Measurements from ENCODE around the gene CACNA2D3.

Gene CACNA2D3

GRCh38 chr3:54530944-54531343, 408.6 kb downstream of the CACNA2D3 start:
- DNase-seq (ENCODE audit: low read depth): no peak

DNA sequence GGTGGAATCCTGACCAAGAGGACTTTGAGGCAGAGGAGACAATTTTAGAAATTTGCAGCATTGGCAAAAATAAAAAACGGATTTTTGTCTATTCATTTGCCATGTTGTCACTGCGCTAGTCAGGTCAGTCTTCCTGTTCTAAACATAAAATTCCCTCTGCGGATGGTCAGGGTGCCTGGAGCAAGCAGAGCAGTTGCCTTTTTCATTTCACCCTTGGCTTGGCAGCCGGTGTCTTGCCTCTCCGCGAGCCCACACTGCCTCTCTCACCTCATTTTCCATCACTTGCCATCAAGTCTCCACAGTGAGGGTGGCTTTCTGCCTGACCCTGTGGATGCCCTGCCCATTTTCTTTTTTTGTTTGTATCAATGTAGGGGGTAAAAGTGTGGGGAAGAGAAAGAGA, 409.4 kb downstream of the CACNA2D3 start:
- no peak for DNase-seq (ENCODE audit: low read depth)

DNA sequence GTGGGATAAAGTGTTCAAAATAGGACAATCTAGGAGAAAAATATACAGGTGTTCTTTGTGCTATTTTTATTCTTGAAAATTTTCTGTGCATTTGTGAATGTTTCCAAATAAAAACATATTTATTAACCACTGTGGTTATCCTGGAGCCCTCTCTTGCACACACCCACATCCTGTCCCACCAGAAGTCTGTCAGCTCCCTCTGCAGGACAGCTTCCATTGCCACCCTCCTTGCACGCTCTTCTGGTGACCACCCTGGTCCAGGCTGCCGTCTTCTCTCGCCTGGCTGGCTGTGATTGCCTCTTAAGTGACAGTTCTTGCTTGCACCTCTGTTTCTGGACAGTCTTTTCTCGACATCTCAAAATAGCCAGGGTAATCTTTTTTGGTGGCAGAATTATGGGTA, 411.5 kb downstream of the CACNA2D3 start:
- no peak for DNase-seq (ENCODE audit: low read depth)

- DNase-seq (ENCODE audit: low read depth): no peak
Observed at GRCh38 chr3:54535619-54536018, 413.3 kb downstream of the CACNA2D3 start.

- DNase-seq (ENCODE audit: low read depth): no peak
Observed at GRCh38 chr3:54536450-54536849, 414.1 kb downstream of the CACNA2D3 start.

- no peak for DNase-seq (ENCODE audit: low read depth)
Observed at GRCh38 chr3:54537506-54537905, 415.2 kb downstream of the CACNA2D3 start.

- no peak for DNase-seq (ENCODE audit: low read depth)
Observed at GRCh38 chr3:54538346-54538745, 416.0 kb downstream of the CACNA2D3 start.

DNA sequence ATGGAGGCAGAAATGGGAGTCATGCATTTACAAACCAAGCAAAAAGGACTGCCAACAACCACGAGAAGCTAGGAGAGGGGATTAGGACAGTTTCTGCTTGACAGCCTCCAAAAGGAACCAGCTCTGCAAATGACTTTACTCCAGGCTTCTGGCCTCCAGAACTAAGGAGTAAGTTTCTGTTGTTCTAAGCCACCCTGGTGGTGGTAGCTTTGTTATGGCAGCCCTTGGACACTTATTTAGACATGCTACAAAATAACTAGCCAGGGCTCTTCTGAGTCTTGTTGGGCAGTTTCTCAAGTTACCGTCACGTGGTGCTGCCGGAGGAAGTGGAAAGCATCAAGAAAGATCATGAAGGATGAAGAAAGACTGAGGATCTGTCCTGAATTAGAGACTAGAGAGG, 419.0 kb downstream of the CACNA2D3 start:
- DNase-seq (ENCODE audit: low read depth): no peak

DNA sequence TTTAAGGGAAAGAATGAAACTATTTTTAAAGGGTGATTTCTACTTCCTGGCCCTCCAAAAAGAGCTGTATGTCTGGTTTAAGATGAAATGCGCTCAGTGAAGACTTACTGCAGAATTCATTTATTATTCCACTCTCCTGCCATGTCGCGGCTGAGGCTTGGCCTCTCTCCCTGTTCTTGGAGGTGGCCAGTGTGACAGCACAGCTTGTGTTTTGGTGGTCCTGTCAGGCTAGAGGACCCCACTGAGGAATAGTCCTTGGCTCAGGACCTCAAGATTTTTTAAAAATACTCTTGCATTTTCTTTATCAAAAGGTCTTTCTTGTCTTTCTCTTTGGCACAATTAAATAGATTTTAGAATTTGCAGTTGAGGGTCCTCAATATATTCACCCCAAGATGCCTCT, 421.1 kb downstream of the CACNA2D3 start:
- no peak for DNase-seq (ENCODE audit: low read depth)

DNA sequence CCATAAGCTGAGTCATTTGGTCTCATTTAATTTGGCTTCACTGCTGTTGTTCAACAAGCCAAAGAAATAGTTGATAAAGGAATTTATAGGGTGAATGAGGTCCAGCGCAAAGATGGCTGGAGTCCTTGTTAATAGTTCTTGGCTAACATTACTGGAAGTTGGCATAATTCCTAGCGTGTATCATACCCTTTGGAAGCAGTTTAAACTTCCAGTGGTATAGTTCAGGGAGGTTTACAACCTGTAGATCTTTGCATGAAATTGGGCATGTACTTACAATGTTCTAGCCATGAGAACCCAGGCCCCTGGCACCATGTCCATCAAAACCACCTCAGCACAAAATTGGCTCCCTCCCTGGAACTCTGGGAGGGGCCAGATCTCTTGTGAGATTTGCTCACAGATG, 424.7 kb downstream of the CACNA2D3 start:
- no peak for DNase-seq (ENCODE audit: low read depth)

GRCh38 chr3:54547846-54548245, 425.5 kb downstream of the CACNA2D3 start:
- no peak for DNase-seq (ENCODE audit: low read depth)

GRCh38 chr3:54549607-54550220, 427.4 kb downstream of the CACNA2D3 start:
- no peak for DNase-seq (ENCODE audit: low read depth)

GRCh38 chr3:54550221-54550977, 428.0 kb downstream of the CACNA2D3 start:
- DNase-seq (ENCODE audit: low read depth): no peak

GRCh38 chr3:54556630-54557029, 434.3 kb downstream of the CACNA2D3 start:
- no peak for DNase-seq (ENCODE audit: low read depth)

DNA sequence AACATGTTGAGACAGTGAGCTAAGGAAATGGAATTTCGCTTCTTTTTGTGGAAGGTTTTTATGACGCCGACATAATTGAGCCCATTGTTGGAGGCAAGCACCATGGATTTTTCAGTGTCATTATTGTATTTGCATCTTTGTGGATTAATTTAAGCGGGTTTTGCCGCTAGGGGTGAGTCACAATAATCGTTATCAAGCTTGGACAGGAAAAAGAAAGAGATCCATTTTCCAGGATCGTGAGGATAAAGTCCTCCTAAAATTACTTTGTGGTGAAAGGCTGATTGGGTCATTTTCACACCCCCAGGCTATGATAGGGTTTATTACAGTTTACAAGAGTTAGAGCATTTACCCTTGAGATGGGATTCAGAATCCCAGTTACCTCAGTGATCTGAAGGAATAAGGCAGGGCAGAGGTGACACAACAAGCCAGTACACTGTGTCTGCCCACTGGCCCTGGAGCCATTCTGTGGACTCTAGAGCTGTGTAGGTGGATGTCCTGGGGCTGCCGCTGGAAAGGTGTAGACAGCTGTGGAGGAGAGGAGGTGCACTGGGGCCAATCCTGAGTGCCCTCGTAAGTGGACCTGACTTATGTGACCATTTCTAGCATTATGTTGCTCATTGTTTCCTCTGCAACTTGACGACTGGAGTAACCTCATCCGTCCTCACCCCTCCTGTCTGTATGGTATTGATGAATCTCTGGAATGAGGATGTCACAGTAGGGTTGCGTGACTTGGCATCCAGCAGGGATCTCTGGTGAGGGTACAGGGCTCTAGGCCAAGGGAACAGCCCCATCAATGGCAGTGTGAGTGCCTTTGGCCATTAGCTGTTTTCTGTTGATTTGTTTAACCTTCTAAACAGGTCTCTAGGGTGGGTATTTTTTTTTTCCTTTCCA, 435.4 kb downstream of the CACNA2D3 start:
- DNase-seq (ENCODE audit: low read depth): no peak

GRCh38 chr3:54563501-54564200, 441.3 kb downstream of the CACNA2D3 start:
- no peak for DNase-seq (ENCODE audit: low read depth)

GRCh38 chr3:54564374-54564925, 442.1 kb downstream of the CACNA2D3 start:
- DNase-seq (ENCODE audit: low read depth): no peak

DNA sequence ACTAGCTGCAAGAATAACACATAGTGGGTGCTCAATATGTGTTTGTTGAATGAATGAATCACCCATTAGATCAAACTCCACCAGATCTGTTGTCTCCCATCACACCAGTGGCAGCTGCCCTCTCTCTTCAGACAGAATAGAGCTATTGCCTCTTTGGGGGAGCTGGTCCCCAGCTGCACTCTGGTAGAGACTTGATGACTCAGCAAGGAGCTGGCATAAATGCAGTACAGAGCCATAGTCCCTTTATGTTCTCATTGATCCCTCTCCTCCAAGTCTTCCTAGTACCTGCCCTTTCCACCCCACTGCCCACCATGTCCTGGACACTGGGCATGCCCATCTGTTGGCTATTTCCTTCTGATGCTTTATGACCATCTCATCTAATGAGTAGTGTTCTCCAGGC, 443.6 kb downstream of the CACNA2D3 start:
- no peak for DNase-seq (ENCODE audit: low read depth)

DNA sequence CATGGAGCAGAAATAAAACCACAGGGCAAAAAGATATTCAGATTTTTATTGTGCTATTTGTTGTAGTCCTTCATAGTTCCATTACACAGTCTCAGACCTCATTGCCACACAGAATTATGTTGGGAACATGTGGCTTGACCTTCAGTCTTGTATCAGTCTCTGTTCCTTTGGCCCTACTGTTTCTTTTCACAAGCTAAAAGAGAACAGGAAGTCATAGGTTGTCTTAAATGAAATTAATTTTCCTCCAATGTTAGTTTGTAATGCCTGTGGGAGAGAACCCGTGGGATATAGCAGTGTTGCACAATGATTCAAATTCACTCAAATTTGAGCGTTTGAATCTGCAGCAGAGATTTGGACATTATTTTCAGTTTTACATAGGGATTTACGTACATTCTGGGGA, 445.6 kb downstream of the CACNA2D3 start:
- no peak for DNase-seq (ENCODE audit: low read depth)

GRCh38 chr3:54570008-54570407, 447.7 kb downstream of the CACNA2D3 start:
- DNase-seq (ENCODE audit: low read depth): no peak

DNA sequence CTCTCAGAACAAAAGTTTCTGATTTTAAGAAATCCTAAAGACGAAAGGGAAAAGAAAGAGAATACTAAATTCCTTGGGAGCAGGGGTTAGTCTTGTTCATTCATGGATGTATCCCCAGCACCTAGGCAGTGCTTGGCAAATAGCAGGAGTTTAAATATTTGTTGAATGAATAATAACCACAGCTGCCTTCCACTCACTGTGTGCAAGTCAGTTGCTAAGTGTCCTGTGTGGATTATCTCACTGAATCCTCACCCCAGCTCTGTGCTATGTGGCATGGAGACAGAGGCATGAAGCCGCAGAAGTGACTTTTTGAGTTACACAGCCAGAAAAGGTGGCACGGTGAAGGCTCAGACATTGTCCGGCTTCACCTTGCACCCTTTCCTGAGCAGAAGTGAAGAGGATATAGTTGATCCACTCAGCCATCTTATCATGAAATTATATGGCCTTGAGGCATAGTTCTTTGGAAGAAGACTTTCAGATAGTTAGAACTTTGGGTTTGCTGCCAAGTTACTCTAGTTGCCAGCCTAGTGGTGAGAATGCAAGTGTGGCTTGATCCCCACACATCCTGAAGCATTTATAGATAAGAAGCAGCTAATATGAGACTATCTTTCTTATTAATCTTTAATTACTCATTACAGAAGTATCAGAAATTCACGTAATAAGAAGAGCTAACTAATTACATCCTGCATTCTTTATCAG, 450.0 kb downstream of the CACNA2D3 start:
- DNase-seq (ENCODE audit: low read depth): peak; percentile 11

Measured in iris pigment epithelial cell (primary cell).